Ovary (tissue), 10 donors: ENCODE results near the gene KYAT1. TPM values are rescaled to one million over a fixed set of nuclear protein-coding genes. Genes with fewer than 3 reads are reported as not detected.

Experiments
- DNase-seq, 5 donors: peaks; one replicate each; pipeline ENCODE4 v3.0.0-alpha.2; 2019 to 2020
- H3K27ac ChIP-seq, 2 donors: fragments of 200-600 bp; one replicate each; pipeline versions ENCODE4 v1.5.1 to v1.8.0; 2019 to 2022
- H3K27me3 ChIP-seq: fragments of 200-600 bp; one replicate; pipeline ENCODE4 v1.8.0; 2022
- H3K36me3 ChIP-seq: fragments of 200-600 bp; sonication (generic); one replicate; pipeline ENCODE4 v1.5.1; 2019
- H3K4me1 ChIP-seq: one replicate; pipeline ENCODE4 v1.8.1; 2013; ENCODE audit warnings: mild to moderate bottlenecking, moderate library complexity; ENCODE audit not compliant: insufficient read depth
- H3K4me3 ChIP-seq: fragments of 200-600 bp; sonication (generic); one replicate; pipeline ENCODE4 v1.5.1; 2017
- H3K9me3 ChIP-seq, 2 donors: fragments of 200-600 bp in 1 of 2; sonication (generic) in 1 of 2; one replicate each; pipeline versions ENCODE4 v1.5.1 to v1.8.1; 2013 to 2019; ENCODE audit warnings: mild to moderate bottlenecking in 1 of 2, moderate library complexity in 1 of 2
- CTCF ChIP-seq, 3 donors: fragments of 450-650 bp in 2 of 3; fragments of 200-600 bp in 1 of 3; IDR thresholded peaks; one replicate each; pipeline versions ENCODE4 v1.5.1 to v1.8.0; 2016 to 2022; ENCODE audit warnings: antibody characterized with exemption in 3 of 3, mild to moderate bottlenecking in 1 of 3
- EP300 ChIP-seq: sonication (generic); formaldehyde crosslinking; IDR thresholded peaks from one replicate; pipeline ENCODE4 v1.6.1; 2017; ENCODE audit warnings: antibody characterized with exemption
- POLR2A ChIP-seq: fragments of 450-650 bp; IDR thresholded peaks from one replicate; pipeline ENCODE4 v1.6.1; 2017; ENCODE audit warnings: antibody characterized with exemption, mild to moderate bottlenecking, moderate library complexity
- WGBS, 3 donors: extraction: QIAGEN DNeasy Blood & Tissue Kit in 1 of 3; methylation state at CpG; one replicate each; pipeline versions ENCODE4 v1.1.5 to v1.1.7; 2013 to 2017; 5-methylcytosine and 5-hydroxymethylcytosine counted together
- intact Hi-C, 4 donors: fragments of 100-400 bp; cut with DNase I; formaldehyde crosslinking; loops; one replicate each; pipeline versions ENCODE4 v1.11.0 to v1.15.1; 2022 to 2023
- long read RNA-seq, 3 donors: library from polyadenylated mRNA in 2 of 3; unstranded in 2 of 3; transcript quantifications; one replicate each; pipeline ENCODE4 v2.0.0 and lab custom pipeline, GENCODE V29; 2021 to 2026
- polyA plus RNA-seq, 2 donors: library from polyadenylated mRNA; stranded (reverse); fragments of 200-250 nt in 1 of 2; fragments of 350-450 nt in 1 of 2; fragmentation: Illumina TruSeq in 1 of 2; extraction: RNeasy Lipid Tissue Mini Kit (QIAGEN cat#74804) in 1 of 2; gene quantifications; one replicate each; pipeline ENCODE4 v1.2.3, GENCODE V29; 2013 to 2014
- total RNA-seq, 7 donors: library from RNA; depleted of rRNA in 2 of 7; stranded (reverse); fragments of >200 nt in 2 of 7; fragmentation: NEBNext Ultra II Directional in 3 of 7; extraction: Animal tissue kit (Norgen Biotek cat#: 25700) in 3 of 7; gene quantifications; one replicate each; pipeline versions ENCODE4 v1.1.0 to v1.2.4, GENCODE V29; 2016 to 2023
- donor health status: DM: no; HTN: no; CAD: no; lungs with moderate emphysema.
- donor health status: DM: no; HTN: no; CAD: no.
- donor health status: Bipolar disorder and iron deficiency.
- donor health status: DM: yes; HTN: yes; CAD: no.
- donor health status: DM: no; HTN: no; CAD: no.
- donor health status: DM: yes; HTN: yes; CAD: no.

Gene KYAT1
- total RNA-seq (10 to 100 TPM in 1 of 7 donors, 1 to 10 TPM in 6; 4.6 to 10.2 (median 6.1) TPM), polyA plus RNA-seq (1 to 10 TPM; 4.2 to 5.8 TPM)
- long read RNA-seq, donor 1, transcript KYAT1-201 (13 exons, 1,903 nt) = major isoform, 7 of 32 reads
- long read RNA-seq, donor 1, partial matches to known transcripts = 5 of 32 reads
- long read RNA-seq, donor 1, other reads (novel, unspliced or antisense) = 16 of 32 reads
- long read RNA-seq, donor 2, partial matches to known transcripts = 9 of 22 reads
- long read RNA-seq, donor 2, other reads (novel, unspliced or antisense) = 13 of 22 reads
- long read RNA-seq, donor 3, transcript KYAT1-201 (13 exons, 1,903 nt) = major isoform, 5 of 21 reads
- long read RNA-seq, donor 3, partial matches to known transcripts = 8 of 21 reads
- long read RNA-seq, donor 3, other reads (novel, unspliced or antisense) = 8 of 21 reads

- Histone ChIP-seq H3K36me3 (no peaks in the 10 kb centered on the region), H3K4me1 (peaks cover 11% of the 10 kb centered on the region), H3K9me3 (no peaks in the 10 kb centered on the region), H3K4me3 (peak within 1 kb of the TSS; percentile 92), H3K27me3 (no peaks in the 10 kb centered on the region), H3K27ac (peak within 1 kb of the TSS; percentile 99 to 100)
- TF ChIP-seq CTCF (IDR thresholded peaks at IDR 0.05) (peak in 1 of 3 donors; percentile 44), EP300 (no peak), POLR2A (peak; percentile 59)
- peak; percentile 97 to 98 (median 97) for DNase-seq
- intact Hi-C loops = loop anchor here in 3 of 4 donors (5.0 kb wide), 1 partner anchor 35 kb away; no protein-coding TSS in a partner anchor
- 0 to 1% (median 1%) methylated on average over 43 to 70 of the region's 70 CpGs for WGBS, 3 donors
Observed at GRCh38 chr9:128881884-128882676, at the start of gene KYAT1, which contains the start of gene LRRC8A. Gene KYAT1, minus strand, starts transcription at chr9:128881950. Its CDS starts 36,545 bp downstream, at chr9:128845405. Gene LRRC8A, plus strand, starts transcription at chr9:128882133. Its CDS starts 25,032 bp downstream, at chr9:128907165.

- Histone ChIP-seq H3K27ac (no peak overlapping the region), H3K9me3 (no peaks in the 10 kb centered on the region), H3K4me1 (no peaks in the 10 kb centered on the region), H3K4me3 (no peak overlapping the region), H3K36me3 (no peaks in the 10 kb centered on the region), H3K27me3 (no peaks in the 10 kb centered on the region)
- WGBS, 3 donors = 87 to 91% (median 89%) methylated on average over 4 of the region's 4 CpGs
- TF ChIP-seq CTCF (IDR thresholded peaks at IDR 0.05) = no peak
- TF ChIP-seq POLR2A = no peak
- no peak for TF ChIP-seq EP300
- DNase-seq = no peak
- intact Hi-C loops = loop anchor here (2.0 to 10.0 kb wide), 3 partner anchors 65 to 195 kb away; no protein-coding TSS in a partner anchor
Observed at GRCh38 chr9:128929560-128929959, 47.8 kb upstream of the KYAT1 start.

- no peak for DNase-seq
- WGBS, 3 donors = 67 to 84% (median 76%) methylated on average over 2 of the region's 2 CpGs
- no peaks in the 10 kb centered on the region for H3K9me3 ChIP-seq
- intact Hi-C loops = loop anchor here (2.0 to 10.0 kb wide), 3 partner anchors 64 to 194 kb away; no protein-coding TSS in a partner anchor
- no peak overlapping the region for H3K4me3 ChIP-seq
- TF ChIP-seq POLR2A (no peak), EP300 (no peak), CTCF (IDR thresholded peaks at IDR 0.05) (no peak)
- no peaks in the 10 kb centered on the region for H3K4me1 ChIP-seq
- H3K27ac ChIP-seq = no peak overlapping the region
- H3K27me3 ChIP-seq = no peaks in the 10 kb centered on the region
- H3K36me3 ChIP-seq = no peaks in the 10 kb centered on the region
Observed at GRCh38 chr9:128928624-128929023, 46.9 kb upstream of the KYAT1 start.

GRCh38 chr9:128927731-128928411 is 46.1 kb upstream of the KYAT1 start:
- 19 to 25% (median 23%) methylated on average over 10 of the region's 10 CpGs for WGBS, 3 donors
- peak; percentile 82 to 93 (median 90) for TF ChIP-seq CTCF (IDR thresholded peaks at IDR 0.05)
- TF ChIP-seq POLR2A = no peak
- TF ChIP-seq EP300 = no peak
- DNase-seq = peak; percentile 48 to 70 (median 63)
- H3K4me1 ChIP-seq = peaks cover 2% of the 10 kb centered on the region
- no peak overlapping the region for H3K4me3 ChIP-seq
- H3K36me3 ChIP-seq = no peaks in the 10 kb centered on the region
- H3K9me3 ChIP-seq = no peaks in the 10 kb centered on the region
- intact Hi-C loops = loop anchor here (1.0 to 10.0 kb wide), 4 partner anchors 63 to 193 kb away; no protein-coding TSS in a partner anchor
- no peaks in the 10 kb centered on the region for H3K27me3 ChIP-seq
- H3K27ac ChIP-seq = no peak overlapping the region
